GM10266 (cell line): ENCODE measurements around the gene BID.
"Not testable (repeated sequence)": the region's sequence is repeated elsewhere in the genome, so short reads cannot be mapped to it uniquely, and the experiment has no call there.

Experiments used
- DNase-seq: peaks from one replicate; pipeline ENCODE4 v3.0.0; 2012; ENCODE audit errors: extremely low spot score
- CTCF ChIP-seq: IDR thresholded peaks from 2 replicates; pipeline ENCODE4 v1.5.1; 2012; ENCODE audit warnings: mild to moderate bottlenecking, low read depth; ENCODE audit not compliant: control insufficient read depth, insufficient read depth; ENCODE audit errors: missing control alignments

BID gene

GRCh38 chr22:17705951-17706900 is 68.0 kb downstream of the BID start:
- TF ChIP-seq CTCF: no peak
- DNase-seq: peak; percentile 30

GRCh38 chr22:17705546-17705945 is 68.7 kb downstream of the BID start:
- DNase-seq: no peak
- TF ChIP-seq CTCF: no peak

- DNase-seq: no peak
- no peak for TF ChIP-seq CTCF
Measured at GRCh38 chr22:17703811-17704210, 70.5 kb downstream of the BID start.

- no peak for DNase-seq
- TF ChIP-seq CTCF: no peak
Measured at GRCh38 chr22:17700778-17701177, 73.5 kb downstream of the BID start.

- no peak for DNase-seq
- no peak for TF ChIP-seq CTCF
Measured at GRCh38 chr22:17699696-17700340, 74.5 kb downstream of the BID start.

GRCh38 chr22:17698948-17699347 is 75.3 kb downstream of the BID start:
- TF ChIP-seq CTCF: no peak
- DNase-seq: no peak

- not testable (repeated sequence) for DNase-seq
Measured at GRCh38 chr22:17698276-17698675, 76.0 kb downstream of the BID start.

GRCh38 chr22:17697196-17697595 is 77.1 kb downstream of the BID start:
- DNase-seq: not testable (repeated sequence)
